GM12878 (cell line): Measurements from ENCODE around the gene COL13A1.

Experiments used
- KDM1A ChIP-seq: fragments of 200-600 bp; sonication (generic); IDR thresholded peaks from 2 replicates; pipeline ENCODE4 v1.6.1; 2016; ENCODE audit warnings: borderline replicate concordance
- NRF1 ChIP-seq: conservative IDR thresholded peaks from 2 replicates; pipeline ENCODE4 v1.6.1; 2011; ENCODE audit warnings: mild to moderate bottlenecking, low read depth, low read length, improper control_type of control experiment
- POLR2A ChIP-seq: IDR thresholded peaks from 2 replicates; pipeline ENCODE4 v1.6.1; 2011; ENCODE audit warnings: low read depth, mild to moderate bottlenecking, low read length
- ZNF274 ChIP-seq: IDR thresholded peaks from one replicate; pipeline ENCODE4 v1.8.0; 2011; ENCODE audit not compliant: insufficient read length, insufficient read depth
- TF ChIP-seq, protein P1 (sequence below): IDR thresholded peaks from 2 replicates; pipeline ENCODE4 v1.6.1; 2011; ENCODE audit warnings: borderline replicate concordance, low read depth, mild to moderate bottlenecking, moderate library complexity, low read length; ENCODE audit not compliant: insufficient read depth, poor library complexity, severe bottlenecking
- TF ChIP-seq, protein P2 (sequence below), 3 experiments: IDR thresholded peaks in 2 of 3; conservative IDR thresholded peaks in 1 of 3; 2 replicates each; pipeline ENCODE4 v1.5.1; 2011; ENCODE audit warnings: low read depth in 3 of 3, low read length in 3 of 3, mild to moderate bottlenecking in 3 of 3, control low read depth in 2 of 3, moderate library complexity in 2 of 3, inconsistent platforms in 1 of 3, mixed read lengths in 1 of 3; ENCODE audit not compliant: control insufficient read depth in 2 of 3, insufficient read depth in 1 of 3; ENCODE audit errors: extremely low read depth in 1 of 3

GRCh38 chr10:69915215-69915560, 113.5 kb downstream of the COL13A1 start:
- TF ChIP-seq, protein P1, sequence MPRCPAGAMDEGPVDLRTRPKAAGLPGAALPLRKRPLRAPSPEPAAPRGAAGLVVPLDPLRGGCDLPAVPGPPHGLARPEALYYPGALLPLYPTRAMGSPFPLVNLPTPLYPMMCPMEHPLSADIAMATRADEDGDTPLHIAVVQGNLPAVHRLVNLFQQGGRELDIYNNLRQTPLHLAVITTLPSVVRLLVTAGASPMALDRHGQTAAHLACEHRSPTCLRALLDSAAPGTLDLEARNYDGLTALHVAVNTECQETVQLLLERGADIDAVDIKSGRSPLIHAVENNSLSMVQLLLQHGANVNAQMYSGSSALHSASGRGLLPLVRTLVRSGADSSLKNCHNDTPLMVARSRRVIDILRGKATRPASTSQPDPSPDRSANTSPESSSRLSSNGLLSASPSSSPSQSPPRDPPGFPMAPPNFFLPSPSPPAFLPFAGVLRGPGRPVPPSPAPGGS: no peak
- no peak for TF ChIP-seq KDM1A
- TF ChIP-seq ZNF274: no peak
- no peak for TF ChIP-seq POLR2A
- no peak for TF ChIP-seq NRF1
- TF ChIP-seq, protein P2, sequence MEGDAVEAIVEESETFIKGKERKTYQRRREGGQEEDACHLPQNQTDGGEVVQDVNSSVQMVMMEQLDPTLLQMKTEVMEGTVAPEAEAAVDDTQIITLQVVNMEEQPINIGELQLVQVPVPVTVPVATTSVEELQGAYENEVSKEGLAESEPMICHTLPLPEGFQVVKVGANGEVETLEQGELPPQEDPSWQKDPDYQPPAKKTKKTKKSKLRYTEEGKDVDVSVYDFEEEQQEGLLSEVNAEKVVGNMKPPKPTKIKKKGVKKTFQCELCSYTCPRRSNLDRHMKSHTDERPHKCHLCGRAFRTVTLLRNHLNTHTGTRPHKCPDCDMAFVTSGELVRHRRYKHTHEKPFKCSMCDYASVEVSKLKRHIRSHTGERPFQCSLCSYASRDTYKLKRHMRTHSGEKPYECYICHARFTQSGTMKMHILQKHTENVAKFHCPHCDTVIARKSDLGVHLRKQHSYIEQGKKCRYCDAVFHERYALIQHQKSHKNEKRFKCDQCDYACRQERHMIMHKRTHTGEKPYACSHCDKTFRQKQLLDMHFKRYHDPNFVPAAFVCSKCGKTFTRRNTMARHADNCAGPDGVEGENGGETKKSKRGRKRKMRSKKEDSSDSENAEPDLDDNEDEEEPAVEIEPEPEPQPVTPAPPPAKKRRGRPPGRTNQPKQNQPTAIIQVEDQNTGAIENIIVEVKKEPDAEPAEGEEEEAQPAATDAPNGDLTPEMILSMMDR (IDR thresholded peaks at IDR 0.05 in 2 of 3, conservative IDR thresholded peaks at IDR 0.05 in 1 of 3; ENCODE audit: control insufficient read depth in 2 of 3, extremely low read depth in 1 of 3, insufficient read depth in 1 of 3, low read depth in 3 of 3, low read length in 3 of 3): no peak
